ENCODE results near the gene TP73. TPM values are rescaled to one million over a fixed set of nuclear protein-coding genes. Genes with fewer than 3 reads are reported as not detected.

The TP73 gene
- 0.63 TPM for total RNA-seq
- 0.09 TPM for polyA plus RNA-seq

GRCh38 chr1:3651930-3652547 is at the start of gene TP73:
Gene TP73, plus strand, starts transcription at chr1:3652516. Its CDS starts 29,850 bp downstream, at chr1:3682366.
- Histone ChIP-seq H3K4me1 (ENCODE audit: insufficient read depth) (no peaks in the 10 kb centered on the region), H3K27ac (ENCODE audit: low read depth) (no peak within 1 kb of the TSS), H3K4me3 (ENCODE audit: low read depth, low read length) (peak within 1 kb of the TSS; percentile 41), H3K36me3 (ENCODE audit: insufficient read depth) (no peaks in the 10 kb centered on the region)
- no peak for DNase-seq (ENCODE audit: extremely low spot score)
- under 1% methylated on average over 80 of the region's 80 CpGs for WGBS

GRCh38 chr1:3603156-3603555 is 49.2 kb upstream of the TP73 start:
- H3K4me3 ChIP-seq (ENCODE audit: low read depth, low read length): no peak overlapping the region
- WGBS: 92% methylated on average over 11 of the region's 11 CpGs
- DNase-seq (ENCODE audit: extremely low spot score): no peak

GRCh38 chr1:3603571-3604467 is 48.5 kb upstream of the TP73 start:
- 80% methylated on average over 29 of the region's 29 CpGs for WGBS
- no peaks in the 10 kb centered on the region for H3K4me1 ChIP-seq (ENCODE audit: insufficient read depth)
- DNase-seq (ENCODE audit: extremely low spot score): no peak

More at GRCh38 chr1:3603156-3603555, 49.2 kb upstream of the TP73 start:
- no peaks in the 10 kb centered on the region for H3K4me1 ChIP-seq (ENCODE audit: insufficient read depth)
- H3K27ac ChIP-seq (ENCODE audit: low read depth): no peak overlapping the region
- H3K36me3 ChIP-seq (ENCODE audit: insufficient read depth): no peaks in the 10 kb centered on the region

GRCh38 chr1:3604468-3604974 is 47.8 kb upstream of the TP73 start:
- Histone ChIP-seq H3K4me1 (ENCODE audit: insufficient read depth) (no peaks in the 10 kb centered on the region), H3K27ac (ENCODE audit: low read depth) (no peak overlapping the region), H3K4me3 (ENCODE audit: low read depth, low read length) (no peak overlapping the region), H3K36me3 (ENCODE audit: insufficient read depth) (no peaks in the 10 kb centered on the region)
- DNase-seq (ENCODE audit: extremely low spot score): no peak
- WGBS: 91% methylated on average over 8 of the region's 8 CpGs

More at GRCh38 chr1:3603571-3604467, 48.5 kb upstream of the TP73 start:
- Histone ChIP-seq H3K36me3 (ENCODE audit: insufficient read depth) (no peaks in the 10 kb centered on the region), H3K27ac (ENCODE audit: low read depth) (no peak overlapping the region), H3K4me3 (ENCODE audit: low read depth, low read length) (no peak overlapping the region)

- Histone ChIP-seq H3K27ac (ENCODE audit: low read depth) (no peak overlapping the region), H3K4me3 (ENCODE audit: low read depth, low read length) (no peak overlapping the region), H3K36me3 (ENCODE audit: insufficient read depth) (no peaks in the 10 kb centered on the region), H3K4me1 (ENCODE audit: insufficient read depth) (no peaks in the 10 kb centered on the region)
- 88% methylated on average over 7 of the region's 7 CpGs for WGBS
- no peak for DNase-seq (ENCODE audit: extremely low spot score)
Observed at GRCh38 chr1:3604997-3605823, 47.1 kb upstream of the TP73 start.

- H3K36me3 ChIP-seq (ENCODE audit: insufficient read depth): no peaks in the 10 kb centered on the region
- 90% methylated on average over 23 of the region's 23 CpGs for WGBS
- H3K4me1 ChIP-seq (ENCODE audit: insufficient read depth): no peaks in the 10 kb centered on the region
- no peak for DNase-seq (ENCODE audit: extremely low spot score)
- H3K4me3 ChIP-seq (ENCODE audit: low read depth, low read length): no peak overlapping the region
- H3K27ac ChIP-seq (ENCODE audit: low read depth): no peak overlapping the region
Observed at GRCh38 chr1:3606779-3607702, 45.3 kb upstream of the TP73 start.

GRCh38 chr1:3607703-3608065 is 44.6 kb upstream of the TP73 start:
- DNase-seq (ENCODE audit: extremely low spot score): no peak

GRCh38 chr1:3608154-3608553 is 44.2 kb upstream of the TP73 start:
- H3K36me3 ChIP-seq (ENCODE audit: insufficient read depth): no peaks in the 10 kb centered on the region

More at GRCh38 chr1:3607703-3608065, 44.6 kb upstream of the TP73 start:
- Histone ChIP-seq H3K4me3 (ENCODE audit: low read depth, low read length) (no peak overlapping the region), H3K4me1 (ENCODE audit: insufficient read depth) (no peaks in the 10 kb centered on the region), H3K36me3 (ENCODE audit: insufficient read depth) (no peaks in the 10 kb centered on the region), H3K27ac (ENCODE audit: low read depth) (no peak overlapping the region)
- WGBS: 85% methylated on average over 18 of the region's 18 CpGs

GRCh38 chr1:3609016-3609768 is 43.1 kb upstream of the TP73 start:
- WGBS: 77% methylated on average over 22 of the region's 22 CpGs

More at GRCh38 chr1:3608154-3608553, 44.2 kb upstream of the TP73 start:
- no peak overlapping the region for H3K27ac ChIP-seq (ENCODE audit: low read depth)
- H3K4me3 ChIP-seq (ENCODE audit: low read depth, low read length): no peak overlapping the region
- no peaks in the 10 kb centered on the region for H3K4me1 ChIP-seq (ENCODE audit: insufficient read depth)
- DNase-seq (ENCODE audit: extremely low spot score): no peak
- WGBS: 89% methylated on average over 7 of the region's 7 CpGs

GRCh38 chr1:3609769-3610526 is 42.4 kb upstream of the TP73 start:
- WGBS: 69% methylated on average over 24 of the region's 24 CpGs
- H3K36me3 ChIP-seq (ENCODE audit: insufficient read depth): no peaks in the 10 kb centered on the region
- no peak overlapping the region for H3K27ac ChIP-seq (ENCODE audit: low read depth)
- no peak overlapping the region for H3K4me3 ChIP-seq (ENCODE audit: low read depth, low read length)
- no peaks in the 10 kb centered on the region for H3K4me1 ChIP-seq (ENCODE audit: insufficient read depth)
- DNase-seq (ENCODE audit: extremely low spot score): no peak

More at GRCh38 chr1:3609016-3609768, 43.1 kb upstream of the TP73 start:
- no peak overlapping the region for H3K27ac ChIP-seq (ENCODE audit: low read depth)
- H3K4me1 ChIP-seq (ENCODE audit: insufficient read depth): no peaks in the 10 kb centered on the region
- DNase-seq (ENCODE audit: extremely low spot score): no peak
- no peaks in the 10 kb centered on the region for H3K36me3 ChIP-seq (ENCODE audit: insufficient read depth)
- H3K4me3 ChIP-seq (ENCODE audit: low read depth, low read length): no peak overlapping the region

GRCh38 chr1:3610527-3611169 is 41.7 kb upstream of the TP73 start:
- 4% methylated on average over 27 of the region's 27 CpGs for WGBS
- Histone ChIP-seq H3K27ac (ENCODE audit: low read depth) (no peak overlapping the region), H3K36me3 (ENCODE audit: insufficient read depth) (no peaks in the 10 kb centered on the region), H3K4me3 (ENCODE audit: low read depth, low read length) (peak overlapping the region; percentile 36), H3K4me1 (ENCODE audit: insufficient read depth) (no peaks in the 10 kb centered on the region)
- no peak for DNase-seq (ENCODE audit: extremely low spot score)
